GM19372 (cell line): ENCODE measurements around the gene STAT3.

Experiments
- ATAC-seq: cut with Tn5 transposase; IDR thresholded peaks from one replicate; pipeline ENCODE4 v1.9.1; 2021; ENCODE audit warnings: mild to moderate bottlenecking, low read depth, moderate library complexity; ENCODE audit not compliant: unreplicated experiment

The STAT3 gene

GRCh38 chr17:42354956-42355843 is 33.0 kb downstream of the STAT3 start:
- no peak for ATAC-seq

DNA sequence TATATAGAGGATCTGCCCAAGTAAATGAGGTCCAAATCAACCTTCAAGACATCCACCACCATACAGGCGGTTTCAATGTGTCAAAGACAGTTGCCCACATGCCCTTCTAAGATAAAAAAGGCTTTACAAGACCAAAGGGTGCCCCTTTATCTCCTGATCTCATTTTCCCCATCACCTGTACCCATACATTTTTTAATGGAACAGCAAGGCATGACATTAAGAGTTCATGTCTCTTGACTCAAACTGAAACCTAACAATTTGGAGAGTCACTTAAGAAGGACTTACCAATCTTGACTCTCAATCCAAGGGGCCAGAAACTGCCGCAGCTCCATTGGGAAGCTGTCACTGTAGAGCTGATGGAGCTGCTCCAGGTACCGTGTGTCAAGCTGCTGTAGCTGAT is 40.1 kb downstream of the STAT3 start:
- no peak for ATAC-seq

GRCh38 chr17:42347606-42348005 is 40.6 kb downstream of the STAT3 start:
- no peak for ATAC-seq

DNA sequence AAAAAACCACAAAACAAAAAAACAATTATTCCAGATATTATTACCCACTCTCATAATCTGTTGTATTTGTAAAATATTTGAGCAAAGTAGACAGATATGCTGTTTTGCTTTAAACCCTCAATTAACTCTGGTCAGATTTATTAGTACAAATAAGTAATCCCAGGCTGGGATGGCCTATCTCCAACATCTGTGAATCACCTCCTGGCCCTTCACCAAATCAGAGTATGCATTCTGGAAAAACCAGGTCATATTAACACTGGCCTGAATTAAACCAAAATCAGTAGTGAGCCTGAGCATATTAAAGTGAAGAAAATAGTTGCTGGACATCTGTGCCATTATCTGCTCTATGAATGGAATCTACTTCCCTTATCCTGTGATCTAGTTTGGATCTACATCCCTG is 41.0 kb downstream of the STAT3 start:
- no peak for ATAC-seq

DNA sequence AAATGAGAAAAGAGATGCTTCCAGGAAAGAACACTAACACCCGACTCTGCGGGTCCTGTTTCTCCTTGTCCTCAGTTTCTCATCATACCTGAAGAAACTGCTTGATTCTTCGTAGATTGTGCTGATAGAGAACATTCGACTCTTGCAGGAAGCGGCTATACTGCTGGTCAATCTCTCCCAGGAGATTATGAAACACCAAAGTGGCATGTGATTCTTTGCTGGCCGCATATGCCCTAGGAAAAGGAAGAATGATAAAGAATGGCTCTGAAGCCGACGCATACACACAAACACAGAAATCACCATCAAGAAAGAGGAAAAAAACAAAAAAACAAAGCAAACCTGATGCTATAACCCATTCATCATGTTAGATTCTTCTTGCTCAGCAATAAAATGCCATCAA is 41.8 kb downstream of the STAT3 start:
- no peak for ATAC-seq

DNA sequence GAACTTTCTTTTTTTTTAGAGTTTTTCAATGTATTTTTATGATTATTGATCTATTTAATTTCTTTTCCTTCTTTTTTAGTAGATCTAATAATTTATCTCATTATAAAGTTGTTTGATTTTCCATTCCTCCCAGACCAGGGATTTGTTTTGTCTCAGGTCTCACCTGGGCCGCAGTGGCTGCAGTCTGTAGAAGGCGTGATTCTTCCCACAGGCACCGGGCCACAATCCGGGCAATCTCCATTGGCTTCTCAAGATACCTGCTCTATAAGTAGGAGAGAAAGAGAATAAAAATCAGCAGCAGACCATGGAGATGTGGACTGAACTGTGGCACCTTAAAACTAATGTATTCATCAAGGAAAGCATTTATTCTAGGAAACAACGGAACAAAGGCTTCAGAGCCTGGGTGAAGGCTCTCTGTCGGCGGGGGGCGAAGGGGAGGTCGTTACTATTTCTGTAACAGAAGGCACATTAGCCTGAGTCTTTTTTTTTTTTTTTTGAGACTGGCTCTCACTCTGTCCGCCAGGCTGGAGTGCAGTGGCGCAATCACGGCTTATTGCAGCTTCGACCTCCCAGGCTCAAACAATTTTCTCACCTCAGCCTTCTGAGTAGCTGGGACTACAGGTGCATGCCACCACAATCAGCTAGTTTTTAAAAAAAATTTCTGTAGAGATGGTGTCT is 42.7 kb downstream of the STAT3 start:
- ATAC-seq = no peak

DNA sequence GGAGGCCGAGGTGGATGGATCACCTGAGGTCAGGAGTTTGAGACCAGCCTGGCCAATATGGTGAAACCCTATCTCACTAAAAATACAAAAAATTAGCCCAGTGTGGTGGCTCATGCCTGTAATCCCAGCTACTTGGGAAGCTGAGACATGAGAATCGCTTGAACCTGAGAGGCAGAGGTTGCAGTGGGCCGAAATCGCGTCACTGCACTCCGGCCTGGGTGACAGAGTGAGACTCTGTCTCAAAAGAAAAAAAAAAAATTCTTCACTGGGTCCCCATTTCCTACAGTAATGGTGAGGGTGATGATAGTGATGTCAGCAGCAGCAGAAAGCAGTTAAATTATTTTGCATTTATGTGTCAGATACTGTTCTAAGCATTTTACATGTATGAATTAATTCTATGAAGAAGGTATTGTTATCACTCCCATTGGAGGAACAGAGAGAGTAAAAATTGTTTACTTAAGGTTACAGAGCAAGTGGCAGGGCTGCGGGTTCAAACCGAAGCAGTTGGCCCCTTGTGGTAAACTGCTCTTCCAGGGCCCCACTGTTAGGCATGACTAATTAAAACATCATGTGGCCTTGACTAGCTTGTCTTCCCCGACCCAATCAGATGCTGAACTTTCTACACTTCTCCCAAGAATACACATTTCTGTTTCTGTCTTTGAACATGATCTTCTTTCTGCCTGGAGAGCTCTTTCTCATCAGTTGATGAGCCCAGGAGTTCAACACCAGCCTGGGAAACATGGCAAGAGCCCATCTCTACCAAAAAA is 45.8 kb downstream of the STAT3 start:
- ATAC-seq = no peak

- no peak for ATAC-seq
These were observed 46.7 kb downstream of the STAT3 start for GRCh38 chr17:42341568-42341967.

- ATAC-seq = no peak
These were observed 47.5 kb downstream of the STAT3 start for GRCh38 chr17:42340691-42341127.

DNA sequence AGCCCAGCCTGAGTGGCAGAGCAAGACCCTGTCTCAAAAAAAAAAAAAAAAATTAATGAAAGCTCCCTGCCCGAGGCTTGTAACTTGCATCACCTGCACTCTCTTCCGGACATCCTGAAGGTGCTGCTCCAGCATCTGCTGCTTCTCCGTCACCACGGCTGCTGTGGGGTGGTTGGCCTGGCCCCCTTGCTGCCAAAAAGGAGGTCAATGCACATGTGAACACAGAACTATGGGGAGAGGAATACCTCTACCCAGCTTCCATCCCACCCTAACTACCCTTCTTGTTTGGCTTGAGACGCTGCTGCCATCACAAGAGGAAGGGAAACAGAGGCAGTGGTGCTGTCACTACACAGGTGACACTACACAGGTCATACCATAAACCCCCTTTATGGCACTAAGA is 49.0 kb downstream of the STAT3 start:
- ATAC-seq = no peak

- ATAC-seq = no peak
These were observed 49.7 kb downstream of the STAT3 start for GRCh38 chr17:42338427-42338985.

GRCh38 chr17:42337442-42337841 is 50.8 kb downstream of the STAT3 start:
- ATAC-seq = no peak

GRCh38 chr17:42334677-42335076 is 53.6 kb downstream of the STAT3 start:
- ATAC-seq = no peak

DNA sequence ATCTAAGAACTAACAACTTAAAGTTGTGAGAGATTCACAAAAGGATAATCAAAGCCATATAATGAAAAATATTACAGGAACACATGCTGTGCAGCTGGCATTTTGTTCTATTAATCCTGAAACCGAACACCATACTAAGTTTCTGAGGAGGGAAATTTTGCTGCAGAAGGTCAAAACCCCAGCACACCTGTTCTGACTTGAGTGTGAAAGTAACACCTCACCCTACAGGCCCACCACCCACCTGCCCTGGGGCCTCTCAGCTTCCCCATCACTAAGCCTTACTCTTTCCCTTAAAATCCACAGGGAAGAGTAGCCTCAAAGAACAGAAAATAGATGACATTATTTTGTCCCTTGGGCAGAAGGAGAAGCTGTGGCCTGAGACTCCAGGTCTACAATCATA is 55.2 kb downstream of the STAT3 start:
- ATAC-seq = no peak

GRCh38 chr17:42329025-42329976 is 58.9 kb downstream of the STAT3 start:
- ATAC-seq = no peak

- ATAC-seq = no peak
These were observed 63.2 kb downstream of the STAT3 start for GRCh38 chr17:42325026-42325425.

DNA sequence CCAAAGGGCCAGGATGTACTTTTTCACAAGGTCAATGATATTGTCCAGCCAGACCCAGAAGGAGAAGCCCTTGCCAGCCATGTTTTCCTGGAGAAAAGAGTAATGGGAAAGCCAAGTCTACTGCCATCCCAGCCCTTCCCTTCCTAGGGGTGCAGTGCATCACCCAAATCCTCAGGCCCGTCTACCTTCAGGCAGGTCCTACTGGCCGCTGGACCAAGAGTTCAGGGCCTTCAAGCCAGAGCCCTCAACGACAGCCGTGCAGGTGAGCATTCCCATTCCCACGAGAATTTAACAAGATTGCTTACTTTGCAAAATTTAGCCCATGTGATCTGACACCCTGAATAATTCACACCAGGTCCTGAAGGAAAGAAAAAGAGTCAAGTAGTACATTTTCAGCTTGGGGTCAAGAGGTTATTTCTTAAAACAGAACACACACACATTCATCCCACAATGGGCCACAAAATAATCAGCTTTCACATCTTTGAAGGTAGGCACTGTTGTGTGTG is 64.9 kb downstream of the STAT3 start:
- no peak for ATAC-seq

DNA sequence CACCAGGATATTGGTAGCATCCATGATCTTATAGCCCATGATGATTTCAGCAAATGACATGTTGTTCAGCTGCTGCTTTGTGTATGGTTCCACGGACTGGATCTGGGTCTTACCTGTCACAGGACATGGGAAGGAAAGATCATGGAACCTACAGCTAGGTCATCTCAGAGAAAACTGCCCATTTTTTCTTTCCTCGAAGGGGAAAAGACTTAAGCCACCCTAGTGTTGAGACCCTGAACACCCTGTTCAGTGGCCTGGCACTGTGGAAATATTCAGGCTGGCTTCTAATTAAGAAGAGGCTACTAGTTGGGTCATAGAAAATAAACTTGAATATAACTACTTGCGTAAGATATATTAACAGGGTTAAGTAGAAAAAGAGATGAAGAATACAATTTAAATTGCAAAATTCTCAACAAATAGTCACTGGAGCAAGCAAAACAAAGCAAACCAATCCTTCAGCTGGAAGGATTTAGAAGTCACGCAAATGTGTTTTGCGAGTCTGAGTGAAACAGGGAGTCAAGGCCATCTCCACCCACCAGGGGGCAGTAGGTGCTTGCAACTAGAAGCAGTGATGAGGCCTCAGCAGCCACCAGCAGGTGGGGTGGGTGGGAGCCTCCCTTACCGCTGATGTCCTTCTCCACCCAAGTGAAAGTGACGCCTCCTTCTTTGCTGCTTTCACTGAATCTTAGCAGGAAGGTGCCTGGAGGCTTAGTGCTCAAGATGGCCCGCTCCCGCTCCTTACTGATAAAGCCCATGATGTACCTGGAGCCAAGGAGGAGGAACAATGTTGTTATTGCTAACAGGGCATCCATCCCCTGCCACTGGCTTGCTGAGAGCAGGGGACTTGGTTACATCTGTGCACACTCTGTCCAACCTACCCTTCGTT is 65.6 kb downstream of the STAT3 start:
- ATAC-seq = no peak

GRCh38 chr17:42321555-42321954 is 66.7 kb downstream of the STAT3 start:
- no peak for ATAC-seq
